SK-N-SH treated with all-trans-retinoic acid at 6 μM for 48 hours (cell line): ENCODE results near the gene OMG.

Experiments
- ARNTL ChIP-seq: fragments of 450-650 bp; formaldehyde crosslinking; IDR thresholded peaks from 2 replicates; pipeline ENCODE4 v1.5.0; 2020; ENCODE audit warnings: low read depth, mild to moderate bottlenecking, moderate library complexity, borderline replicate concordance
- CREB5 ChIP-seq: fragments of 250-450 bp; sonication (Bioruptor Pico); IDR thresholded peaks from 2 replicates; pipeline ENCODE4 v1.5.1; 2020; ENCODE audit warnings: low read depth, mild to moderate bottlenecking, moderate library complexity
- ESRRG ChIP-seq: fragments of 250-450 bp; sonication (Bioruptor Pico); IDR thresholded peaks from 2 replicates; pipeline ENCODE4 v1.6.1; 2021; ENCODE audit warnings: mild to moderate bottlenecking
- GLIS3 ChIP-seq: fragments of 250-450 bp; sonication (Bioruptor Pico); IDR thresholded peaks from 2 replicates; pipeline ENCODE4 v1.5.0; 2020; ENCODE audit warnings: mild to moderate bottlenecking, moderate library complexity
- OSR1 ChIP-seq: fragments of 250-450 bp; sonication (Bioruptor Pico); IDR thresholded peaks from 2 replicates; pipeline ENCODE4 v1.8.0; 2022; ENCODE audit warnings: moderate library complexity, mild to moderate bottlenecking, inconsistent platforms
- PATZ1 ChIP-seq: fragments of 250-450 bp; sonication (Bioruptor Pico); IDR thresholded peaks from 2 replicates; pipeline ENCODE4 v1.8.0; 2020; ENCODE audit warnings: mild to moderate bottlenecking, moderate library complexity, borderline replicate concordance
- POU6F1 ChIP-seq: fragments of 250-450 bp; sonication (Bioruptor Pico); IDR thresholded peaks from 2 replicates; pipeline ENCODE4 v1.8.0; 2021; ENCODE audit warnings: low read depth, mild to moderate bottlenecking, moderate library complexity, borderline replicate concordance
- ZFP30 ChIP-seq: fragments of 450-650 bp; formaldehyde crosslinking; IDR thresholded peaks from 2 replicates; pipeline ENCODE4 v1.5.0; 2022; ENCODE audit warnings: mild to moderate bottlenecking, moderate library complexity
- ZNF70 ChIP-seq: fragments of 450-650 bp; formaldehyde crosslinking; IDR thresholded peaks from 2 replicates; pipeline ENCODE4 v1.5.0; 2020; ENCODE audit warnings: mild to moderate bottlenecking, moderate library complexity

- TF ChIP-seq CREB5 (no peak), POU6F1 (CRISPR knock-in tag) (no peak), ESRRG (CRISPR knock-in tag) (no peak), ZNF70 (CRISPR knock-in tag) (no peak), OSR1 (no peak), ZFP30 (no peak), GLIS3 (no peak), PATZ1 (no peak), ARNTL (CRISPR knock-in tag) (no peak)
Measured at GRCh38 chr17:31248986-31249834, 47.8 kb downstream of the OMG start.
